ENCODE measurements around the gene ENTPD6. TPM values are rescaled to one million over a fixed set of nuclear protein-coding genes. Genes with fewer than 3 reads are reported as not detected.

ENTPD6 gene
- total RNA-seq, 4 donors from 2014 or later = 26.5 to 48.4 (median 40.2) TPM

GRCh38 chr20:25219365-25219764 is 23.9 kb downstream of the ENTPD6 start:
- Histone ChIP-seq H3K27me3 (no peaks in the 10 kb centered on the region), H3K4me3 (no peak overlapping the region), H3K4me1 (peaks cover 5 to 35% (median 17%) of the 10 kb centered on the region in 3 donors), H3K36me3 (peaks cover 11 to 88% (median 15%) of the 10 kb centered on the region in 3 donors), H3K27ac (no peak overlapping the region), H3K9me3 (no peaks in the 10 kb centered on the region)
- intact Hi-C loops (cut with DNase I) = loop anchor here (10.0 kb wide), 1 partner anchor 65 kb away; no protein-coding TSS in a partner anchor
- WGBS, 2 donors = 96 to 100% methylated on average over 3 to 4 of the region's 7 CpGs
- TF ChIP-seq, protein P1, sequence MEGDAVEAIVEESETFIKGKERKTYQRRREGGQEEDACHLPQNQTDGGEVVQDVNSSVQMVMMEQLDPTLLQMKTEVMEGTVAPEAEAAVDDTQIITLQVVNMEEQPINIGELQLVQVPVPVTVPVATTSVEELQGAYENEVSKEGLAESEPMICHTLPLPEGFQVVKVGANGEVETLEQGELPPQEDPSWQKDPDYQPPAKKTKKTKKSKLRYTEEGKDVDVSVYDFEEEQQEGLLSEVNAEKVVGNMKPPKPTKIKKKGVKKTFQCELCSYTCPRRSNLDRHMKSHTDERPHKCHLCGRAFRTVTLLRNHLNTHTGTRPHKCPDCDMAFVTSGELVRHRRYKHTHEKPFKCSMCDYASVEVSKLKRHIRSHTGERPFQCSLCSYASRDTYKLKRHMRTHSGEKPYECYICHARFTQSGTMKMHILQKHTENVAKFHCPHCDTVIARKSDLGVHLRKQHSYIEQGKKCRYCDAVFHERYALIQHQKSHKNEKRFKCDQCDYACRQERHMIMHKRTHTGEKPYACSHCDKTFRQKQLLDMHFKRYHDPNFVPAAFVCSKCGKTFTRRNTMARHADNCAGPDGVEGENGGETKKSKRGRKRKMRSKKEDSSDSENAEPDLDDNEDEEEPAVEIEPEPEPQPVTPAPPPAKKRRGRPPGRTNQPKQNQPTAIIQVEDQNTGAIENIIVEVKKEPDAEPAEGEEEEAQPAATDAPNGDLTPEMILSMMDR (IDR thresholded peaks at IDR 0.05) = no peak
- no peak for TF ChIP-seq POLR2A (IDR thresholded peaks at IDR 0.05)
- DNase-seq = no peak

DNA sequence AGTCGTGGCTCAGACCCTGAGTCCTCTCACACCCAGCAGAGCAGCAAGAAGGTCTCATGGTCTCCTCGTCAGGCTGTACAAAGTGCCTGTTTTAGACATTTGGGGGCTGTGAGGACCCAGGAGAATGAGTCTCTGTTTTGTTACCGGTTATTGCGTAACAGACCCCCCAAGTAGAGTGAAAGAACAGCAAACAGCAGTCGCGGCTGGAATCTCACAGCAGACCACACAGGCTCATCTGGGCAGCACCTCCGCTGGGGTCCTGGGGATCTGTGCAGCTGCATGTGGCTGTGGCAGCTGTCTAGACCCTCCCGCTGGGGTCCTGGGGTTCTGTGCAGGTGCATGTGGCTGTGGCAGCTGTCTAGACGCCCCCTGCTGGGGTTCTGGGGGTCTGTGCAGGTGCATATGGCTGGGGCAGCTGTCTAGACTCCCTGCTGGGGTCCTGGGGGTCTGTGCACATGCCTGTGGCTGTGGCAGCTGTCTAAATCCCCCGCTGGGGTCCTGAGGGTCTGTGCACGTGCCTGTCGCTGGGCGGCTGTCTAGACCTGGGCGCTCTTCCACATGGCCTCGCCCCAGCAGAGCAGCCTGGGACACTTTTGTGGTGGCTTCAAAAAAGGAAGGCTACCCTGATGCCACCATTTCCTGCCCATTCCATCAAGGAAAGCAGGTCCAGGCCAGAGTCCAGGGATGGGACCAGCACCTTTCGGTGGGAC is 24.7 kb downstream of the ENTPD6 start:
- no peak for TF ChIP-seq POLR2A (IDR thresholded peaks at IDR 0.05)
- TF ChIP-seq, protein P1 (IDR thresholded peaks at IDR 0.05) = no peak
- H3K27ac ChIP-seq = no peak overlapping the region
- whole genome bisulfite sequencing, 2 donors = 72 to 90% methylated on average over 4 to 6 of the region's 16 CpGs
- intact Hi-C loops (cut with DNase I) = no loop called here
- no peak overlapping the region for H3K4me3 ChIP-seq
- DNase-seq = no peak
- H3K9me3 ChIP-seq = no peaks in the 10 kb centered on the region
- peaks cover 7 to 86% (median 10%) of the 10 kb centered on the region in 3 donors for H3K36me3 ChIP-seq
- H3K27me3 ChIP-seq = no peaks in the 10 kb centered on the region
- peaks cover 5 to 35% (median 17%) of the 10 kb centered on the region in 3 donors for H3K4me1 ChIP-seq

- H3K36me3 ChIP-seq = peaks cover 0 to 86% (median 9%) of the 10 kb centered on the region in 3 donors
- WGBS, 2 donors = 62 to 100% methylated on average over 5 to 9 of the region's 15 CpGs
- H3K27ac ChIP-seq = no peak overlapping the region
- H3K27me3 ChIP-seq = no peaks in the 10 kb centered on the region
- intact Hi-C loops (cut with DNase I) = no loop called here
- H3K4me3 ChIP-seq = no peak overlapping the region
- no peaks in the 10 kb centered on the region for H3K9me3 ChIP-seq
- TF ChIP-seq, protein P1 (IDR thresholded peaks at IDR 0.05) = no peak
- DNase-seq = no peak
- H3K4me1 ChIP-seq = peaks cover 5 to 35% (median 17%) of the 10 kb centered on the region in 3 donors
These were observed 25.5 kb downstream of the ENTPD6 start for GRCh38 chr20:25220810-25221591.

- WGBS, 2 donors = 85 to 87% methylated on average over 19 to 21 of the region's 29 CpGs
- H3K4me3 ChIP-seq = no peak overlapping the region
- H3K4me1 ChIP-seq = peaks cover 5 to 42% (median 19%) of the 10 kb centered on the region in 3 donors
- peak overlapping the region in 3 of 4 donors; percentile 47 to 64 (median 62) for H3K27ac ChIP-seq
- intact Hi-C loops (cut with DNase I) = no loop called here
- peaks cover 0 to 78% (median 9%) of the 10 kb centered on the region in 3 donors for H3K36me3 ChIP-seq
- DNase-seq = no peak
- TF ChIP-seq, protein P1 (IDR thresholded peaks at IDR 0.05) = no peak
- no peak for TF ChIP-seq POLR2A (IDR thresholded peaks at IDR 0.05)
- no peaks in the 10 kb centered on the region for H3K27me3 ChIP-seq
- H3K9me3 ChIP-seq = no peaks in the 10 kb centered on the region
These were observed 26.3 kb downstream of the ENTPD6 start for GRCh38 chr20:25221592-25222460.

Data from esophagus squamous epithelium (tissue), 5 donors.